Measurements from ENCODE around the gene TSFM. TPM values are rescaled to one million over a fixed set of nuclear protein-coding genes. Genes with fewer than 3 reads are reported as not detected.

TSFM gene
- total and polyA plus RNA-seq, 9 of the 15 experiments (the other 6 are each of a cell fraction or from before 2014, with no cell fraction given), result 44.6 to 198 (median 60.2) TPM

DNA sequence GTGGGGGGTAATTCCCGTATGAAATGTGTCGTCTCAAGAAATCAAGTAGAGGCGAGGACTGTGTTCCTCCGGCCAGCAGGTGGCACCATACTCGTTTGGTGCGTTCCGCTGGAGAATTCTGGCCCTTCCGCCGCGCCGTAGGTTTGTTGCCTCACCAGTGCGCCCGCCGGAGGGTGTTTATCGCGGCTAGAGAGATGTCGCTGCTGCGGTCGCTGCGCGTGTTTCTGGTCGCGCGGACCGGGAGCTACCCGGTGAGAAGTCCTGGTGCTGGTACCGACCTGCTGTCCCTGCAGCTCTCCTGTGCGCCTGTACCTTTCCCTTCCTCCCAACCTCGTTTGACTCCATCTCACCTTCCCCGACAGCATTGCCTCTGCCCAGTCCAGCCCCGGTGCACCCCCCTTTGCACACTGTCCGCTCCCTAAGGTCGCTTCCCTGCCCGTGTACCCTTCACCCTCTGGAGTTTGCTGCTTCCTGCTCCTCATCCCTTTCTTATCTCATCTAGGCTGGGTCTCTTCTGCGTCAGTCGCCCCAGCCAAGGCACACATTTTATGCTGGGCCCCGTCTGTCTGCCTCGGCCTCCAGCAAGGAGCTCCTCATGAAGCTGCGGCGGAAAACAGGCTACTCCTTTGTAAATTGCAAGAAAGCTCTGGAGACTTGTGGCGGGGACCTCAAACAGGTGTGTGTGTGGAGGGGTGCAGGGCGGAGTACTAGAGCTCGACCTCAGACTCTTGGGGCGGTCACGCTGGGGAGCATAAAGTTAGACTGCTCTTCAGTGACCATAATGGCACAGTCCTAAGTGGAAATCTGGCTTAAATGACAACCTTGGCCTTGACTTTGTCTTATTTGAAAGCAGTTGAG is at the start of gene TSFM (continued):
- TF ChIP-seq SIN3B (IDR thresholded peaks at IDR 0.05; ENCODE audit: low read depth) (peak; percentile 96), ZNF785 (CRISPR knock-in tag; IDR thresholded peaks at IDR 0.05) (no peak), BHLHE40 (IDR thresholded peaks at IDR 0.05; ENCODE audit: low read length) (0 out of 2 replicates have a peak, but pooled peaks have one; percentile 36), TCFL5 (CRISPR knock-in tag; conservative IDR thresholded peaks at IDR 0.05) (no peak), XRCC4 (IDR thresholded peaks at IDR 0.05; ENCODE audit: extremely low read depth, insufficient read depth, insufficient read length) (no peak), KDM5B (IDR thresholded peaks at IDR 0.05; ENCODE audit: insufficient replicate concordance, low read depth, low read length) (peak; percentile 94), ZNF436 (CRISPR knock-in tag; IDR thresholded peaks at IDR 0.05) (no peak), ZBED1 (IDR thresholded peaks at IDR 0.05) (peak; percentile 65), HIVEP1 (CRISPR knock-in tag; IDR thresholded peaks at IDR 0.05) (no peak), ZNF644 (tag; IDR thresholded peaks at IDR 0.05; ENCODE audit: low read depth) (no peak), ZKSCAN3 (CRISPR knock-in tag; IDR thresholded peaks at IDR 0.05) (no peak), MBD2 (IDR thresholded peaks at IDR 0.05; ENCODE audit: borderline replicate concordance, low read depth) (peak; percentile 84), NEUROD1 (IDR thresholded peaks at IDR 0.05; ENCODE audit: borderline replicate concordance, low read depth, low read length, partially characterized antibody) (peak; percentile 94)
- TF ChIP-seq, protein P1, sequence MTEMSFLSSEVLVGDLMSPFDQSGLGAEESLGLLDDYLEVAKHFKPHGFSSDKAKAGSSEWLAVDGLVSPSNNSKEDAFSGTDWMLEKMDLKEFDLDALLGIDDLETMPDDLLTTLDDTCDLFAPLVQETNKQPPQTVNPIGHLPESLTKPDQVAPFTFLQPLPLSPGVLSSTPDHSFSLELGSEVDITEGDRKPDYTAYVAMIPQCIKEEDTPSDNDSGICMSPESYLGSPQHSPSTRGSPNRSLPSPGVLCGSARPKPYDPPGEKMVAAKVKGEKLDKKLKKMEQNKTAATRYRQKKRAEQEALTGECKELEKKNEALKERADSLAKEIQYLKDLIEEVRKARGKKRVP (CRISPR knock-in tag; IDR thresholded peaks at IDR 0.05), result peak; percentile 57; the same call in 1 of the 2 replicates
- TF ChIP-seq, protein P2, sequence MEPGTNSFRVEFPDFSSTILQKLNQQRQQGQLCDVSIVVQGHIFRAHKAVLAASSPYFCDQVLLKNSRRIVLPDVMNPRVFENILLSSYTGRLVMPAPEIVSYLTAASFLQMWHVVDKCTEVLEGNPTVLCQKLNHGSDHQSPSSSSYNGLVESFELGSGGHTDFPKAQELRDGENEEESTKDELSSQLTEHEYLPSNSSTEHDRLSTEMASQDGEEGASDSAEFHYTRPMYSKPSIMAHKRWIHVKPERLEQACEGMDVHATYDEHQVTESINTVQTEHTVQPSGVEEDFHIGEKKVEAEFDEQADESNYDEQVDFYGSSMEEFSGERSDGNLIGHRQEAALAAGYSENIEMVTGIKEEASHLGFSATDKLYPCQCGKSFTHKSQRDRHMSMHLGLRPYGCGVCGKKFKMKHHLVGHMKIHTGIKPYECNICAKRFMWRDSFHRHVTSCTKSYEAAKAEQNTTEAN (CRISPR knock-in tag; IDR thresholded peaks at IDR 0.05), result peak; percentile 88; the same call in 1 of the 2 replicates
- TF ChIP-seq, protein P3, sequence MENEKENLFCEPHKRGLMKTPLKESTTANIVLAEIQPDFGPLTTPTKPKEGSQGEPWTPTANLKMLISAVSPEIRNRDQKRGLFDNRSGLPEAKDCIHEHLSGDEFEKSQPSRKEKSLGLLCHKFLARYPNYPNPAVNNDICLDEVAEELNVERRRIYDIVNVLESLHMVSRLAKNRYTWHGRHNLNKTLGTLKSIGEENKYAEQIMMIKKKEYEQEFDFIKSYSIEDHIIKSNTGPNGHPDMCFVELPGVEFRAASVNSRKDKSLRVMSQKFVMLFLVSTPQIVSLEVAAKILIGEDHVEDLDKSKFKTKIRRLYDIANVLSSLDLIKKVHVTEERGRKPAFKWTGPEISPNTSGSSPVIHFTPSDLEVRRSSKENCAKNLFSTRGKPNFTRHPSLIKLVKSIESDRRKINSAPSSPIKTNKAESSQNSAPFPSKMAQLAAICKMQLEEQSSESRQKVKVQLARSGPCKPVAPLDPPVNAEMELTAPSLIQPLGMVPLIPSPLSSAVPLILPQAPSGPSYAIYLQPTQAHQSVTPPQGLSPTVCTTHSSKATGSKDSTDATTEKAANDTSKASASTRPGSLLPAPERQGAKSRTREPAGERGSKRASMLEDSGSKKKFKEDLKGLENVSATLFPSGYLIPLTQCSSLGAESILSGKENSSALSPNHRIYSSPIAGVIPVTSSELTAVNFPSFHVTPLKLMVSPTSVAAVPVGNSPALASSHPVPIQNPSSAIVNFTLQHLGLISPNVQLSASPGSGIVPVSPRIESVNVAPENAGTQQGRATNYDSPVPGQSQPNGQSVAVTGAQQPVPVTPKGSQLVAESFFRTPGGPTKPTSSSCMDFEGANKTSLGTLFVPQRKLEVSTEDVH (IDR thresholded peaks at IDR 0.05; ENCODE audit: low read depth, partially characterized antibody), result peak; percentile 82
- TF ChIP-seq, protein P4, sequence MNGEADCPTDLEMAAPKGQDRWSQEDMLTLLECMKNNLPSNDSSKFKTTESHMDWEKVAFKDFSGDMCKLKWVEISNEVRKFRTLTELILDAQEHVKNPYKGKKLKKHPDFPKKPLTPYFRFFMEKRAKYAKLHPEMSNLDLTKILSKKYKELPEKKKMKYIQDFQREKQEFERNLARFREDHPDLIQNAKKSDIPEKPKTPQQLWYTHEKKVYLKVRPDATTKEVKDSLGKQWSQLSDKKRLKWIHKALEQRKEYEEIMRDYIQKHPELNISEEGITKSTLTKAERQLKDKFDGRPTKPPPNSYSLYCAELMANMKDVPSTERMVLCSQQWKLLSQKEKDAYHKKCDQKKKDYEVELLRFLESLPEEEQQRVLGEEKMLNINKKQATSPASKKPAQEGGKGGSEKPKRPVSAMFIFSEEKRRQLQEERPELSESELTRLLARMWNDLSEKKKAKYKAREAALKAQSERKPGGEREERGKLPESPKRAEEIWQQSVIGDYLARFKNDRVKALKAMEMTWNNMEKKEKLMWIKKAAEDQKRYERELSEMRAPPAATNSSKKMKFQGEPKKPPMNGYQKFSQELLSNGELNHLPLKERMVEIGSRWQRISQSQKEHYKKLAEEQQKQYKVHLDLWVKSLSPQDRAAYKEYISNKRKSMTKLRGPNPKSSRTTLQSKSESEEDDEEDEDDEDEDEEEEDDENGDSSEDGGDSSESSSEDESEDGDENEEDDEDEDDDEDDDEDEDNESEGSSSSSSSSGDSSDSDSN (IDR thresholded peaks at IDR 0.05; ENCODE audit: borderline replicate concordance in 1 of 2, low read depth in 2 of 2, low read length in 2 of 2), result peak in 1 of 2 experiments; percentile 35; a peak in 1 of 4 replicates

Data from K562 (cell line).